HG03457 (cell line): ENCODE results near the gene QSER1.

Experiments
- ATAC-seq: cut with Tn5 transposase; IDR thresholded peaks from one replicate; pipeline ENCODE4 v1.9.1; 2021; ENCODE audit warnings: moderate number of reproducible peaks; ENCODE audit not compliant: unreplicated experiment

QSER1 gene

DNA sequence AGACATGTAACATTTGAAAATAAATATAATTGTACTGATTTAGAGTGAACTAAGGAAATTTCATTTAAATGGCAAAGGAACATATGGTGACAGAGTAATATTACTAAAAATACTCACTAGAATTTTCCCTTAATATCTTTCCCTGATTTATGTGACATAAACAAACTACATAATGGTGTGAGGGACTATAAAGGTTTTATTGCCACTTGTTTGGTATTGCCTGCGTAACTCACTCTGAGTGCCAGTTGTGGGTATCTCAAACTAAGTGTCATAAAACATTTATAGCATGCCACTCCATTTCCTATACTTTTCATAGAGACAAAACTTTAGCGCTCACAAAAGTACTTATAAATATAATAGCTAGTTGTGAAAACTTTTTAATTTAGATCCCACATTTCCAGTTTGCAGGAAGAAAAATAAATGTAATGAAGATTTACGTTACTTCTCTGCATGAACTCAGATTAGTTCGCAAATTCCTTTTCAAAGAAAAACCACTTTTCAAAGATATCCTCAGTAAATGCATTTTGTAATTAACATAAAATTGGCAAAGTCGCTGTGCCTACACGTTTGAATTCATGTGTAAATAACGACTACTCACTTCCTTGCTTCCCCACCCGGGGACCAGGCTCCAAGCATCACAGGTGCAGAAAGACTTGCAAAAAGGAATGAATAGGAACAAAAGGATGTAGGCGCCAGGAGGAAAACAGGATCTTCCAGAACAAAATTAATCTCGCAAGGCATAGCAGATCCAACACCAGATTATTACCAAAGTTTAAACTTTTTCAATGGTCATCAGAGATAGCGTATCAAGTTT lies 1.6 kb upstream of the QSER1 start:
- ATAC-seq, result no peak

DNA sequence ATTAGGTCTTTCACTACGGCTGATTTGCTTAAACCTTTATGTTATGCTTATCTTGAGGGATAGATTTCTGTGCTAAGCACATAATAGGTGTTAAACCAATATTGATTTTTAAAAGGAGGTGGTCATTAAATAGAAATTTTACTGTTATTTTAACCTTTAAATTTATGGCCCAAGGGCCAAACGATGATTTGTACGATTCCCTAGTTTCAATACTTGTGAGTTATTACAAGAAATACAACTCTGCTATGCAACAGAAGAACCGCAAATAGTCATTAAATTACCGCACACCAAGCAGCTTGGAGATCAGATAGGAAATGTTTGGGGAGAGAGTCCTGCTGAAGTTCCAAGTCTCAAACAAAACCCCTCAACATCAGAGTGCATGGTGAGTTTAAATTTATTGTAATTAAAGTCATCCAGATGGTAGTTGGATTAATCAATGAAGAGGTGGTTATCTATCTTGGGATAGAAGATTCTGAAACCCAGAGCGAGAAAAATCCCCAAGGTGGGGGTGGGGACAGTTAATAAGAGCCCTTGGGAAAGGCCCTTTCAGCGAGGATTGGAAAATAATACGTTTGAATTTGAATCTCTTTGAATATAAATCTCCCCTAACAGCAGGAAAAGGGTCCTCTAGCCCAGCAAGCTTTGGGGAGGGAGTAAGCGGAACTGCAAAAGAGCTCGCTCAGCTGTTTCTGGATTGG lies 805 bp upstream of the QSER1 start:
- ATAC-seq, result no peak

- no peak for ATAC-seq
These were observed 407 bp downstream of the QSER1 start for GRCh38 chr11:32893093-32893342.

- peak; percentile 20 for ATAC-seq
These were observed 935 bp downstream of the QSER1 start for GRCh38 chr11:32893343-32894148.

- no peak for ATAC-seq
These were observed 1.7 kb downstream of the QSER1 start for GRCh38 chr11:32894149-32894827.

DNA sequence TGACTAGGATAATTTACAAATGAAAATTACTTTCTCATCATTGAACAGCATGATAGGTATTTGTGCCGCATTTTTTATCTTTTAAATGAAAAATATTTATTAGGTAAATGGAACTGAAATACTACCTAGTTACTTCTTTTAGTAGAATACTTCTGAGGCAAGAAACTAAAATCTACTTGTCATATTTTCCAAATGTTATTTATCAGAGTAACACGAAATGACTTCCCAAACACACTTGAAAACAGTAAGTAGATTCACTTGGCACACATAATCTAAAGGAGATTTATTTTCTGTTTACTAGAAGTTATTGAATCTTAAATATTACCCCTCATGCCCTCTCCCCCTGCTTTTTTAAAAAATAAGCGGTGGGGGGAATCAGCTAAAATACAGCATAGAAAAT lies 2.3 kb downstream of the QSER1 start:
- ATAC-seq, result no peak

DNA sequence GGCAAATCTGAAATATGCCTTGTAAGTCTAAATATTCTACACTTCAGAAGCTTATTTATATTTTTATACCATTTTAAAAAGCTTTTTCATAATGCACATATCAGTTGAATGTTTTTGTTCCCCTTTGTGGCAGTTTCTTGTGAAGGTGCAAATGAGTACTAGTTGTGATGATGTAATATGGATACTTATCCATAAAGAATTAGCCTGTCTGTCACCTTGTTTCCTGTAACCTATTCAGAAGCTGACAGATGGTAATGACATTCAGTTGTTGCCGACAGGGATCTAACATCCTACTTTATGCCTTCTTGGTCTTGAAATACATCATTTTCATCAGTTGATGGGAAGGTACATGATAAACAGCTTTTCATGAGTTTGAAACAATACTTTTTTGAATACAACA lies 2.9 kb downstream of the QSER1 start:
- ATAC-seq, result no peak

- ATAC-seq, result no peak
These were observed 4.5 kb downstream of the QSER1 start for GRCh38 chr11:32897103-32897502.

GRCh38 chr11:32899438-32899837 lies 6.8 kb downstream of the QSER1 start:
- no peak for ATAC-seq

- no peak for ATAC-seq
These were observed 9.6 kb downstream of the QSER1 start for GRCh38 chr11:32902089-32902665.

GRCh38 chr11:32905028-32905667 lies 12.5 kb downstream of the QSER1 start:
- no peak for ATAC-seq

GRCh38 chr11:32908619-32909018 lies 16.0 kb downstream of the QSER1 start:
- ATAC-seq, result no peak

DNA sequence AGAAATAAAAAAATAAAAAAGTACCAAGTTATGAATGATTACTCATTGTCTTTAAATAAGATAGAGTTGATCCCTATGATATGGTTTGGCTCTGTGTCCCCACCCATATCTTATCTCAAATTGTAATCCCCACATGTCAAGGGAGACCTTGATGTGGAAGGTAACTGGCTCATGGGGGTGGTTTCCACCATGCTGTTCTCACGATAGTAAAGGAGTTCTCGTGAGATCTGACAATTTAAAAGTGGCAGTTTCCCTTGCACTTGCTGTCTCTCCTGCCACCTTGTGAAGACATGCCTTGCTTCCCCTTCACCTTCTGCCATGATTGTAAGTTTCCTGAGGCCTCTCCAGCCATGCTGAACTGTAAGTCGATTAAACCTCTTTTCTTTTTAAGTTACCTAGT lies 18.8 kb downstream of the QSER1 start:
- ATAC-seq, result no peak

GRCh38 chr11:32913445-32913844 lies 20.8 kb downstream of the QSER1 start:
- no peak for ATAC-seq

- no peak for ATAC-seq
These were observed 23.8 kb downstream of the QSER1 start for GRCh38 chr11:32916361-32916760.

DNA sequence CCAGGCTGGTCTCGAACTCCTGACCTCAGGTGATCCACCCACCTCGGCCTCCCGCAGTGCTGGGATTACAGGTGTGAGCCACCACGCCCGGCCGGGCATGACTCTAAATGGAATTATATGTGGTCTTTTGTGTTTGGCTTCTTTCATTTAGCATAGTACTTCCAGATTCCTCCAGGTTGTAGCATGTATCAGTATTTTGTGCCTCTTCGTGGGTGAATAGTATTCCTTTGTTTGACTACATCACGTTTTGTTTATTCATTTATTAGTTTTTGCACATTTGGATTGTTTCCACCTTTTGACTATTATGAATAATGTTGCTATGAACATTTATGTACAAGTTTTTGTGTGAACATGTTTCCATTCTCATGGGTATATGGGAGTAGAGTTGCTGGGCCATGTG lies 24.4 kb downstream of the QSER1 start:
- no peak for ATAC-seq

GRCh38 chr11:32918427-32918826 lies 25.8 kb downstream of the QSER1 start:
- ATAC-seq, result no peak

DNA sequence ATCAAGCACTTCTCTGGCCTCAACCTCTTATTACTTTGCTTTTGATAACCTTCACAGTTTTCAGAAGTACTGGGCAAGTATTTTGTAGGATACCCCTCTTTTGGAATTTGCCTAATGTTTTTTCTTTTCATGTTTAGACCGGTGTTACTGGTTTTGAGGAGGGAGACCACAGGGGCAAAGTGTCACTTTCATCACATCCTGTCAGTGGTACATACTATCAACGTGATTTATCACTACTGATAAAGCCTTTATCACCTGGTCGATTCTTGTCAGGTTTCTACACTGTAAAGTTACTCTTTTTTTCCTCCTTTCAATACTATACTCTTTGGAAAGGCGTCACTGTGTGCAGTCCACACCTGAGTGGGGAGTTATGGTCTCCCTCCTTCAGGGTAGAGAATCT lies 26.7 kb downstream of the QSER1 start:
- no peak for ATAC-seq

GRCh38 chr11:32920570-32920969 lies 28.0 kb downstream of the QSER1 start:
- ATAC-seq, result no peak

GRCh38 chr11:32921204-32921603 lies 28.6 kb downstream of the QSER1 start:
- ATAC-seq, result no peak

DNA sequence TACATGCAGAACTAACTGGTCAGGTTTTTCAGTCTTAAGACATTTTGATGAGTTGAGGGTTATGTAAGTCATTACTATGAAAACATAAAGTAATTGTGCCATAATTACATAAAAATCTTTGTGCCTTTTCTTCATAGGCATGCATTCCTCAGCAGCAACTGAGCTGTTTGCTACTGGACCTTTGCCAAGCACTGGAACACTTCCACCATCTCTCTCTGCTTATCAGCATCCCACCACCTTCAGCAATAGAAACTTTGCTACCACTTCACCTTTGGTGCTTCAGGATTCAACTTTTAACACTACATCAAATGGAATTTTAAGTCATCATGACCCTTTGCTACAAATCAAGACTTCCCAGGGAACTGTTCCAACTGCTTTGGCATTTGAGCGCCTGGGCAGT lies 39.0 kb downstream of the QSER1 start:
- ATAC-seq, result no peak
